ENCODE data around the gene PNRC2.
"Not testable (repeated sequence)": the region's sequence is repeated elsewhere in the genome, so short reads cannot be mapped to it uniquely, and the experiment has no call there.

PNRC2 gene

DNA sequence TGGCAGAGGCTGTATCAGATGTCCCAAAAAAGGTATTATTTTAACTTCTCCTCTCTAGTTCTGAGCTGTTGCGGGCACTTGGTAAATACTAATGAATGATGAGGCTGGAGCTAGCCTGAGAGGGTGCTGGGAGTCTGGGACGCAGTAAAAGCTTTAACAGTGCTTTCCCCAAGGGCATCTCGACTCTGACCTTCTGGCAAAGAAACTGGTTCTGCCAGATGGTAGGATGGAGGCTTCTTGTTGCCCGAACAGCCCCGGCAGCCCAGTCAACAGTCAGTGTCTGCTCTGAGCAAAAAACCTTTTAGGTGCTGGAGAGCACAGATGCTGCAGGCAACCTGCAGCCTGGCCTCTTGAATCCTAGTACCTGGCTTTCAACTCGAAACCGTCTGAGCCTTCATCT is 2.5 kb upstream of the PNRC2 start:
- no peak for DNase-seq

DNA sequence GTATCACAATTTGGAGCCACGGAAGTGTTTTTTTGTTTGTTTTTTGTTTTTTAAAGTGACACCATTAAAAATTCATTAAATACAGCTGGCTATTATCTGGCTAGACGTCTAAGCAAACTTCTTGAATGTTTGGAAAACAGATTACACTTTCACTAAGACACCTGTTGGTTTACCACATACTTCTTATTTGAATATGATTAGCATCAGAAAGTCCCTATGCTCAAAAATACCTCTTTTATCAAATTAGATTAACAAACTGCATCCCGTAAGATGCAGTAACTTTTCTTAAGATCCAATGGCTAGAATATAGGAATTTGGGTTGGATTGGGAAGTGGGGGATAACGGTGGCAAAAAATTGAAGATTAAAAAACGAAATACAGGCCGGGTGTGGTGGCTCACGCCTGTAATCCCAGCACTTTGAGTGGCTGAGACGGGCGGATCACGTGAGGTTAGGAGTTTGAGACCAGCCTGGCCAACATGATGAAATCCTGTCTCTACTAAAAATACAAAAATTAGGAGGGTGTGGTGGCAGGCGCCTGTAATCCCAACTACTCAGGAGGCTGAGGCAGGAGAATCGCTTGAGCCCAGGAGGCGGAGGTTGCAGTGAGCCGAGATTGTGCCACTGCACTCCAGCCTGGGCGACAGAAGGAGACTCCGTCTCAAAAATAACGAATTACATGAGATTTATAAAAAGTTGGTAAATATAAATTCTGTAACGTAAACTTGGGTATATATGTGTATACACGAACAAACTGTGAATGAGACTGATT is 1.4 kb upstream of the PNRC2 start:
- DNase-seq = peak in 1 of 2 donors; percentile 17

DNA sequence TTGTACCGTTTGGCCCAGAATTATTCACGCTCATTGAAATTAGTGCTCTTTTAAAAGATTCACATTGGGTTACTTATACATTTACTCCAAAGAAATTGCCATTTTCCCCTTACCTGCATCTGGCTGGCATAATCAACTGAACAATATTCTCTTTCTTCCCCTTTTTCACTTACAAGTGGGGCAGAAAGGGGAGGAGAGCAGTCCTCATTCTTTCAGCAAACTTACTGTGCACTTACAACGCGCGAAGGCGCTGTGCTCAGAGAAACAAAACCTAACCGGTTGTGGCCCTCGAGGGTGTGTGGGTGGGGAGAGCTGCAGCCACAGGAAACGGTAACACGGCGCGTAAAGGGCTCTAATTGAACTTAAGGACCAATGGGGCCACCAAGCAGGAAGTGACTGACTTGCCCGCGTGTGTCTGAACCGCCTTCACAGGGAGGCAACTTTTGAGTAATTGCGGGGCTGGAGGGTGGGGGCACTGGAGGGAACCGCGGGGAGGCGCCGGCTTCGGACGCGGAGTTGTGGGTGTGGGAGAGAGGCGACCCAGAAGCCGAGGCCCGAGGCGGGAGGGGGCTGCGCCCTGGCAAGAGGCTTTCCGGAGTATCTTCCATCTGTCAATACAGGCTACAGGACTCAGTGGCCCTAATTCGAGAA is 693 bp upstream of the PNRC2 start:
- DNase-seq = peak; percentile 90 to 93

DNA sequence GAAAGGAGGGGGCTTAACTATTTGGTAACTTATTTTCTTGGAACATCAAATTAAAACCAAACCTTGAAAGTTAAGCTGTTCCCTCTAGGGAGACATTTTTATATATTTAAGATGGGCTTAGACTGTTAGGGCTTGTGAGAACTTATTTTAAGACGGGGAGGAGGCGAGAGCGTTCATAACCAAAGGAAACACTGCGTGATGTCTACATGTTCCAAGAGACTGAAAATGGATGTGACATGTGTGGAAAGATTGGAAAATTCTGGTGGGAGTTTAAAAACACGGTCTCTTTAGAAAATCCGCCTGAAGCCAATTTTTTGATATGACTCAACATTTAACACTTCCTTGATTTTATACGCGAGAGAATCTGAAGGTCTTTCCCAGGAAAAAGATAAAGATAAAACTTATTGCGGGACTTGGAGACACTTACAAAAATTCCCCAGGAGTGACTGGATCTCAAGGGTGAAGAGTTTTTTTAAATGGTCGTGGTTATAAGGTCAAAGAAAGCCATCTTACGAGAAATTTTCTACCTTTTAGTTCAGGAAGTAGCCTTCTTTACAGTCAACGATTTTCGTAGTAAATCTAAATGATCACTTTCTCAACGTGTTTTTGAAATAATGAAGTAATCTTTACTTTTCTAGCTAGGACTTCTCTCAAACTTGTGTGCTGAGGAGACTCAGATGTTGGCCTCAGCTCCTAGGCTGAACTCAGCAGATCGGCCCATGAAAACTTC is 828 bp downstream of the PNRC2 start:
- no peak for DNase-seq

DNA sequence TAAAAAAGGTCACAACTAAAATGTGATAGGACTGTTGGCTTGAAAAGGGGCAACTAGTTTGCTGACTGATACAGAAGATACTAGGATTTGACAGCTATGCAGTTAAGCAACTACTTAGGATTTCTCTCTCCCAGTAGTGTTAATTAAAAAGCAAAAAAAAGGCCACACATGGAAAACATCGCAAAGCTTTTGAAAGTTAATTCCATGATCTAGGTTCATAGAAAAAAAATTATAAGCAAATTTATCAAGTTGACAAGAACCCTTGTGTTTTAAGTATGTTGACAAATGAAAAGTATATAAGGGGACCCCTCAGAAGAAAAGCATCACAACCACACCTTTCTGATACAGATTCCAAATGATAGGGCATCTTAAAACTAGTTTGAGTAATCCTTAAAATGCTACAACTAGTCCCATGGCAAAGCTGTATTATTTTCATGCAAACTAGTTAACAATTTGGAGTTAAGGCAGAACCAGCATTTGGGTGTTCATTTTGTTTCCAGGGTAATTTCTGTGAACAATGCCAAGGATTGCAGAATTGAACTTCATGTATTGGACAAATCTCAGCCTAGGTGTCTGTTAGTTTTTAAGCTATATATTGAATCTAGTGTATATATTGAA is 4.1 kb downstream of the PNRC2 start:
- no peak for DNase-seq

DNA sequence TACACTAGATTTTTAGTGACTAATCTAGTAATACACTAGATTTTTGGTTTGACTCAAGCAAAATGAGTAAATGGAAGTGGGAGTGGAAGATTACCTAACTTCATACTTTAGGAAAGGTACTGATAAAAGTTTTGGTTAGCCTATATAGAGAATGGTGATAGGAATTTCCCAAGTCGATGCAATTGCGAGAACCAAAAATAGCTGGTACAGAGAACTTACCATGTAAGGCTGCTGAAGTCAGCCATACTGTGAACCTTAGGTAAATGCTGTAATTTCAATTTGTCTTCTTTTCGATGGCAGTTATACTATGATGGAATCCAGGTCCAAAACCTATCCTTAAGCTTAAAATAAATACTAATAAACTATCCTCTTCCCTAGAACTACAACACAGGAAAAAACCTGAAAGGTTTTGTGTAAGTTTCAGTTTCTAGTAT is 4.6 kb downstream of the PNRC2 start:
- no peak for DNase-seq

DNA sequence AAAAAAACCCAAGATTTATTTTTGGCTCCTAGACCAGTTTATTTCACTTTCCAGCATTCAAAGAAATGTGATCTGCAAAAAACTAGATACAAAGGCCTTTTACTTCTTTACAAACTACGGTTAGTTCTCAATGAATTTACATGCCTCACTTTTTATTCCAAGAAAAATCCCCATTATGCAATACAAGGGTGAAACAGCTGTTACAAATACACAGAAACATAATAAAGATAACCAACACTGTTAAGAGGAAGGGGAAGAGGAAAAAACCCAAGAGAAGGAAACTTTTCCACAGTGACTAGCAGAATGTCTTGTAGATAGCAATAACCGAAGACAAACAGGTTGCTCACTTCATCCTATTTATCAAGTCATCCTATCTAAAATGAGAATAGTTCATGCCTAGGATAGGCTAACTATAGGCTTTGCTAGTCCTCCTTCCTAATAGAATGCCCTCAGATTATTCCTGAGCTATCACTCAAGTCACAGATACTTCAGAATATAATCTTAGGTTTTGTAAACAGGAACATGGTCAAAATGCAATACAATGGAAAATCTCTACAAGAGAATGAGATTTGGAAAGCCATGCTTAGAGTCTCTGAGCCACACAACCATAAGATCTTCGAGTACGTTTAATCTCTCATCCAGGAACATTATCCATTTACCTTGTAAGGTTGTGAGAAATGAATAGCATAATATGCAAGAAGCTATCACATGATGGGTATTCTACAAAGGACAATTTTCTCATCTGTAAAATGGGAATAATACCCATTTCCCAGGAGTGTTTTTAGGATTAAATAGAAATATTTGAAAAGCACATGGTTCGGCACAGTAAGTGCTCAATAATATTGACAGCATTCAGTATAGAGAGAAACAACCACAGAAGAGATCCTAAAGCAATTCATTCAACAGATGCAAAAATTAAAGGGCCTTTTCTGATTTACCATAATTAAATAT is 5.4 kb downstream of the PNRC2 start:
- no peak for DNase-seq

DNA sequence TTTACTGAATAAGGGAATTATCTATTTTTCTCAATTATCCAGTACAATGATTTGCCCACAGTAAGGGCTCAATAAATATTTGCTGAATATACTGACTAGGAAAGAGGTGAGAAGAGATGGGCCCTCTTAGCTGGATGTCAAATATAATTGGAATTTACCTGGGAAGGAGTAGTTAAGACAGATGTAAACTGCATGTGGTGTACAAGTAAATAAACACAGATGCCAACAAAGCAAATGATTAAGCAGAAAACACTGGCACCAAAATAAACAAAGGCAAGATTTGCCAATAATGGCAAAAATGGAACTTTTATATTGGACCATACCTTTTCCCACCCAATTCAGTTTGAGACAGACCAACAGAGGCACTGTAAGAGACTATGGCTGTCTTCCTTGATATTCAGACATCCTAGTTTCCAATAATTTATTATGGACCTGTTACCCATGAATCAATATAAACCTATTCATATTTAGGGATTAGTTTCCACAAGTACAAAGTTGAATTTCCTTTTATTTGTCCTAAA is 7.4 kb downstream of the PNRC2 start:
- DNase-seq = no peak

DNA sequence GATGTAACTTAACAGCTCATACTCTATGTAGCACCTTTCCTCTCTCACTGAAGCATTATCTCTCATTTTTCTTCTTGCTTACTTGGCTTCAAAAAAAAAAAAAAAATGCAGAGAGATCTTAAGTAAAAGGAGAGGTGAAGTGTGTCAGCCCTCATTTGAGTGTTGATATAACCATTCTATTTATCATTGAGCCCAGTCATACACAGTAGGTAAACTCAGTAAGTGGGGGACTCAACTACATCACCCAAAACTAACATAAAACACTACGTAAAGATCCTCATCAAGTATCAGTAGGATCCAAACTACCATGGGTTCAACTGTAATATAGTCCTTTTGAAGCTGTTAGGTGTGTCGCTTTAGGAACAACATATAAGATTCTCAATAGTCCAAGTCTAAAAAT is 8.2 kb downstream of the PNRC2 start:
- no peak for DNase-seq

DNA sequence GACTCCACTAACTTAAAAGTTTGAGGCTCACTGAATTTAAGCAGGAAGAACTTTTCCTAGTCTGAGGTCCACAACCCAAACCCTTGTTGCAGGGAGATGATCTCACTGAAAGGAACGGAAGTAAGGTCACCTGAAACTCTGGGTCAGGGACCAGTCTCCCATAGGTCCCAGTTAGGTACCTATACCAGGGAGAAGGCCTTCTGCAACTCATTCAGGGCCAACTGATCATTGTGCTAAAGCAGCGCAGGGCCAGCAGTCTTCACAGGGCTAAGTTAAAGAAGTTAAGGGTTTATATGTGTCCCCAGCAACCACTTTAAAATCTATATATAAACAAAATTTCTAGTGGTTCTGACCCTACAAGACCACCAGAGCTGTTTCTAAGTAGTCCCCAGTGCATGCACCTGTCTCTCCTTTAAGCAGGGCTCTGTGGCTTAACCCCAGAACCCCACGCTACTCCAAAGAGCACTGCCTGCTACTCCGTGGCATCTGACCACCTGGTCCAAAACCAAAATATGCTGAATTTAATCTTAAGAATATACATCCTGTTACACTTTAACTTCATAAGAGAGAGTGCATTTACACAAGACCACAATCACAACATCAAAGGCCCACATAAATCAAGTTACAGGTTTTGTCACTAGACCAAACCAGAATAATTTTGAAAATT is 17.7 kb downstream of the PNRC2 start:
- DNase-seq = no peak

DNA sequence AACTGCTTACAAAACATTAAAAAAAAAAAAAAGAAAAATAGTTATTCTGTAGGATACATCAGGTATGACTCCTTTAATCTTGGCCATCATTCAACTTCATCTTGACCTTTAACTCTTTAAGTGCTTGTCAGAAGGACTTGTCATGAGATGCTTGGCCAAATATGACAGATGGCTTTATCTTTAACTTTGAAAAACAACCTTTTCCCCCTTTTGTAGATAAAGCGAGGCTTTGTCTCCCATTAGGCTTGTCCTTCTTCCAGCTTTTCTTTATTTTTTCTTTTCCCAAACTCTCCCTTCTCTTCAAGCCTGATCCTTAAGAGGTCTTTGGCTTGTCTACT is 18.2 kb downstream of the PNRC2 start:
- DNase-seq = no peak

DNA sequence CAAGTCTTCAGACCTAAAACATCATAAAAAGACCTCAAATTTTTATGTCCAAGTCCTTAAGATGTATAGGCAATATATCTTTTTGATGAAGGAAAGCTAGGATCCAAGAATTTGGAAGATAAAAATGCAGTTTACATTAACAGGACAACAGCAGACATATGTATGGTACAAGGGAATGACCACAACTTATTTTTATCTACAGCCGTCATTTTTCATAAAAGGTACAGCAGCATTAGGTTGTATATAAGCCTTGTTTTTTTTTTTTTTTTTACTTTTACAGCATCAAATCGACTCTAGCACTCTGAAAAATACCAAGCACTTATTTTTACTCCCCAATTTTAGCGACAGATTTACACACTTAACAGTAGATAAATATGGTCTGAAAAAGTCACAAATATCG is 19.2 kb downstream of the PNRC2 start:
- DNase-seq = no peak

DNA sequence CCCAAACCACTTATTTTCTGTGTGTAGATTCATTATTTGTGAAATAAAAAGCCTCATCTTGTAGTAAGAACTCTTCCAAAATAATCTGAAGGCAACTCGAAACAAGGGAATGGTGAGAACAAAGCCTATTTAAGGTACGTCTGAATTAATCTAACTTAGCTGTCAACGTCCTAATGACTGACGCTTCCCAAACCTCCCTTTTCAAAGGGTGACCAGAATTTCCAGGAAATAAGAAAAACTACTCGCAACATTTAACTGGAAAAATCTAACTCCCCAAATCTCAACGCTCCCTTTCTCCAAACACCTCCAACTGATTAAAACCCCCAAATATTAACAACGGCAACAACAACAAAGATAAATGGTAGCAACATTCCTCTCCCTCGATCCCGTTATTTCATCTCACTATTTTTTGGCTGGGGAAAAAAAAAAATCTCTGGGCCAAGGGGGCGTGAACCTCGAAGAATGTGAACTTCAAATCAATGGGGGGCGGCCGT is 19.8 kb downstream of the PNRC2 start:
- no peak for DNase-seq

DNA sequence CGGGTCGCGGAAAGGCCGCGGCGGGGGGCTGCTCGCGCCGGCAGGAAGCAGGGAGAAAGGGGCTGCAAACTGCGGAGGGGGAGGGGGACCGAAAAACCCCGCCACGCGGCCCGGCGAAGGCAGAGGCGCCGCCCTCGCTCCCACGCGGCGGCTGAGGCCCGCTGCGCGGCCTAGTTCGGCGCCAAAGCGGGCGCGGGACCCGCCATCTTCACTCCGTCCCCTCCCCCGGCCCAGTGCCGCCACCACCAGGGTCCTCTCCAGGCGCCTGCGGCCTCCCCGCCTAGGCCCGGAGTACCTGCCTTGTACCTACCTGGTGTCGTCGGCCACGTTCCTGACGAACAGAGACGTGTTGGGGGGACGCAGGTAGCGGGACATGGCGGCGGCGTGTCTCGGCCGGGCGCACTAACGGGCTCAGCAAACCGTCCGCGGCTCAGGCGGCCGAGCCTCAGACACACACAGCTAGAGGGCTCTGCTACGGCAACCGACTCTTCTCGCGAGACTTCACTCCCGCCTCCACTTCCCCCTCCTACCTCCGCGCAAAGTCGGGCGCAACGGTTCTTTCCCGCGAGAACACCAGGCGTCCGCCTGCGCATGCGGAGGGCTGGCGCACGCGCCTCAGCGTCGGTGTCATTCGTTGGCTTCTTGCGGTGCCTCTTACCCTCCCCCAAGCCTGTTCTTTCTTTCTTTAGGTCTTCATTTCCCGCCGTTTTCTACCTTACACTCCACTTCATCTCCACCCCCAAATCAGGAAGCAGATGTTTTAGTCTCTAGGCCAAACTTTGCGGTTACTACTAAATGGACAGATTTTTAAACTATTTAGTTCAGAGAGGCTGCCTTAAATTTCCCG is 20.5 kb downstream of the PNRC2 start, which contains the start of gene SRSF10:
Gene SRSF10, minus strand, starts transcription at position 447 of the 847 bp plus-strand sequence. Its CDS starts 72 bp downstream, at position 375.
- DNase-seq = peak; percentile 96 to 97

DNA sequence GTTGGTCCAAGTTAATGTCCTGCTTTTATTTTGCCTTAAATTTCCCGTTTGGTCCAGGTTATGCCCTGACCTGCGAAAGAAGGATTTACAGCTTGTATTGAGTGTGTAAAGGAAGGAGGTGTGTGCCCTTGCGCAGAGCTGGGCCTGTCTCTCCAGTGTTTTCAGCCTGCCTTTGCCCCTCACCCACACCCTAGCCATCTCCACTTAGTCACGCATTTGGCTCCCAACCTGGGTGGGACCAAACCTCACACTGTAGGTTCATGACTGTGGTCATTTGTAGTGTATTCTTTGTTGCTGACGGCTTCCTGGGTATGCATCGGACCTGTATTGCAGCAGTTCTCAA is 21.1 kb downstream of the PNRC2 start:
- DNase-seq = peak; percentile 56 to 74

DNA sequence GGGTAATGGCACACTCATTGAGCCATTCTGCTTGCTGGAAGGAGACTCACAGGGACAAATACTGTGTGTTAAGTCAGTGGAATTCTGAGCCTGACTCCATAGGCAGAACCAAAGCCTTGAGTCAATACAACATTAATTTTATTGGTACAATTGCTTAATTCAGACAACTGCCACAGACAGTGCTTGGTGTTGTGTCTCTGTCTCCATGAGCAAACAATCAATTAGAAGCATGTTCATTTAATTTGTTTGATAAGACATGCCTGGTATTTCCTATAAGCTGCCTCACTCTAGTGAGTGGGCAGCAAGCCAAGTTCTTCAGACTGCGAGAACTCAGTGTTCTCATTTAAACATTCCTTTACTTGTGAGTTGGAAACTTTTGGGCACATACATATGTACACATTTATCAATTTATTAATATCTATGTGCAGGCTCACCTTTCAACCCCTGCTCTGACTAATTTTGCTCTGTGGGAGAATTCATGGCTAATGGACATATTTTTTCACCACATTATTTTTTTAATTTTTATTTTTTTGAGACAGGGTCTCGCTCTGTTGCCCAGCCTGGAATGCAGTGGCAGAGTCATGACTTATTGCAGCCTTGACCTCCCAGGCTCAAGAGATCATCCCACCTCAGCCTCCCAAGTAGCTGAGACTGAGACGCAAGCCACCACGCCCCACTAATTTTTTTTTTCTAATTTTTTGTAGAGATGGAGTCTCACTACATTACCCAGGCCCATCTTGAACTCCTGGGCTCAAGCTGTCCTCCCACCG is 25.0 kb downstream of the PNRC2 start:
- no peak for DNase-seq

DNA sequence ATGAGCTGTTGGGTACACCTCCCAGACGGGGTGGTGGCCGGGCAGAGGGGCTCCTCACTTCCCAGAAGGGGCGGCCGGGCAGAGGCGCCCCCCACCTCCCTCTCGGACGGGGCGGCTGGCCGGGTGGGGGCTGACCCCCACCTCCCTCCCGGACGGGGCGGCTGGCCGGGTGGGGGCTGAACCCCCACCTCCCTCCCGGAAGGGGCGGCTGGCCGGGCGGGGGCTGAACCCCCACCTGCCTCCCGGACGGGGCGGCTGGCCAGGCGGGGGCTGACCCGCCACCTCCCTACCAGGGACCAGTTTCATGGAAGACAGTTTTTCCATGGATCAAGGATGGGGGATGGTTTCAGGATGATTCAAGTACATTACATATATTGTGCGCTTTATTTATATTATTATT is 27.4 kb downstream of the PNRC2 start:
- not testable (repeated sequence) for DNase-seq

DNA sequence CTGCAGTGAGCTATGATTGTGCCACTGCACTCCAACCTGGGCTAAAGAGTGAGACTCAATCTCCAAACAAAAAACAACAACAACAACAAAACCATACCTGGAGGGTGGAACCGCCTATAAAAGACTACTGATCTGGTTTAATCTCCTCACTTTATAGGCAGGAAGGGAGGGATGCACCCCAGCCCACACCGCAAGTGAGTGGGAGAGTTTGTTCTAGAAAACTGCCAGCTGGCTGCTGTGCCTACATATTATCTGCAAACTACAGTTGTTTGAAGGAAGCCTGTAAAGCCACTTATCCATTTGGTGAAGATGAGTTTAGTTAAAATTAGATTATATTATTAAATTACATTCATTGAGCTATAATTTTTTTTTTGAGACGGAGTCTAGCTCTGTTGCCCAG is 29.6 kb downstream of the PNRC2 start:
- DNase-seq = no peak

DNA sequence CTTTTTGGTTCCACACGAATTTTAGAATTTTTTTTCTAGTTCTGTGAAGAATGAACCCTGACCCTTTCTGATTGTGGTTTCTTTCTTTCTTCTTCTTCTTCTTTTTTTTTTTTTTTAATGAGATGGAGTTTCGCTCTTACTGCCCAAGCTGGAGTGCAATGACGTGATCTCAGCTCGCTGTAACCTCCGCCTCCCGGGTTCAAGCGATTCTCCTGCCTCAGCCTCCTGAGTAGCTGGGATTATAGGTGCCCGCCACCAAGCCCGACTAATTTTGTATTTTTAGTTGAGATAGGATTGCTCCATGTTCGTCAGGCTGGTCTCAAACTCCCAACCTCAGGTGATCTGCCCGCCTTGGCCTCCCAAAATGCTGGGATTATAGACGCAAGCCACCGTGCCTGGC is 32.4 kb downstream of the PNRC2 start:
- DNase-seq = not testable (repeated sequence)

DNA sequence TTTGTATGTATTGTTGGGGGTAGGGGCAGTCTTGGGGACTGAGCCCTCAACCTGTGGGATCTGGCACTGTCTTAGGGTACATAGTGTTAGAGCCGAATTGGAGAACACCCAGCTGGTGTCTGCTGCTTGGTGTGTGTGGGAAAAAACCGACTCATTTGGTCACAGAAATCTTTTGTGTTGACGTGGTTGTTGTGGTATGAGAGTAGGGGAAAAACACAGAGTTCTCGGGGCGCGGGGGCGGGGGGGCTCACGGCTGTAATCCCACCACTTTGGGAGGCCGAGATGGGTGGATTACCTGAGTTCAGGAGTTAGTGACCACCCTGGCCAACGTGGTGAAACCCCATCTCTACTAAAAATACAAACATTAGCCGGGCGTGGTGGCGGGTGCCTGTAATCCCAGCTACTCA is 35.8 kb downstream of the PNRC2 start:
- DNase-seq = no peak

Measured in stimulated activated CD4-positive, alpha-beta T cell treated with anti-CD3 and anti-CD28 coated beads, Interleukin-2, amount 100 ng/mL, for 24 hours (primary cell).